Small intestine (tissue), 7 donors: ENCODE measurements around the gene IFI30. TPM values are rescaled to one million over a fixed set of nuclear protein-coding genes. Genes with fewer than 3 reads are reported as not detected.

Source experiments
- DNase-seq, 2 donors: peaks; one replicate each; pipeline versions ENCODE4 v3.0.0 to v3.0.0-alpha.2; 2013
- FAIRE-seq: peaks from 2 replicates; lab custom pipeline; 2012; peaks lifted over from hg19 to GRCh38; lab: Jason Lieb, UNC
- H3K27ac ChIP-seq, 3 donors: one replicate each; pipeline ENCODE4 v1.5.1; 2013; ENCODE audit warnings: low read length in 2 of 3, mild to moderate bottlenecking in 2 of 3, control low read depth in 1 of 3, inconsistent platforms in 1 of 3, low read depth in 1 of 3, moderate library complexity in 1 of 3
- H3K27me3 ChIP-seq, 3 donors: one replicate each; pipeline ENCODE4 v1.6.1; 2013; ENCODE audit warnings: low read length in 3 of 3, inconsistent platforms in 1 of 3; ENCODE audit not compliant: control insufficient read depth in 3 of 3, insufficient read depth in 3 of 3
- H3K36me3 ChIP-seq, 3 donors: one replicate each; pipeline ENCODE4 v1.6.1; 2013; ENCODE audit warnings: low read length in 3 of 3, inconsistent platforms in 1 of 3, low read depth in 1 of 3, mild to moderate bottlenecking in 1 of 3, moderate library complexity in 1 of 3; ENCODE audit not compliant: control insufficient read depth in 3 of 3, insufficient read depth in 2 of 3
- H3K4me1 ChIP-seq, 3 donors: one replicate each; pipeline ENCODE4 v1.6.1; 2013; ENCODE audit warnings: low read length in 2 of 3, inconsistent platforms in 1 of 3, low read depth in 1 of 3, mild to moderate bottlenecking in 1 of 3, moderate library complexity in 1 of 3; ENCODE audit not compliant: control insufficient read depth in 3 of 3, insufficient read depth in 2 of 3
- H3K4me3 ChIP-seq, 3 donors: one replicate each; pipeline ENCODE4 v1.5.1; 2013; ENCODE audit warnings: low read length in 3 of 3, control low read depth in 1 of 3, inconsistent platforms in 1 of 3, low read depth in 1 of 3, mild to moderate bottlenecking in 1 of 3, moderate library complexity in 1 of 3
- H3K9me3 ChIP-seq, 2 donors: one replicate each; pipeline ENCODE4 v1.6.1; 2013; ENCODE audit warnings: low read depth in 1 of 2, low read length in 1 of 2; ENCODE audit not compliant: control insufficient read depth in 2 of 2, insufficient read depth in 1 of 2
- WGBS, 3 donors: extraction: QIAGEN DNeasy Blood & Tissue Kit; methylation state at CpG; one replicate each; pipeline ENCODE4 v1.1.7; 2013; 5-methylcytosine and 5-hydroxymethylcytosine counted together
- polyA plus RNA-seq, 4 donors: library from polyadenylated mRNA; stranded (reverse) in 3 of 4; unstranded in 1 of 4; fragments of 200-250 nt in 3 of 4; fragments of 120-200 nt in 1 of 4; gene quantifications; one replicate each; pipeline versions ENCODE4 v1.2.1 to v1.2.3, GENCODE V29; 2013
- donor health status: healthy with polysubstance abuse.
- donor health status: control.
- donor health status: control.
- donor health status: Bipolar disorder and iron deficiency.
- donor health status: healthy.

Gene IFI30
- polyA plus RNA-seq, 4 donors = 51.9 to 480 (median 135) TPM

DNA sequence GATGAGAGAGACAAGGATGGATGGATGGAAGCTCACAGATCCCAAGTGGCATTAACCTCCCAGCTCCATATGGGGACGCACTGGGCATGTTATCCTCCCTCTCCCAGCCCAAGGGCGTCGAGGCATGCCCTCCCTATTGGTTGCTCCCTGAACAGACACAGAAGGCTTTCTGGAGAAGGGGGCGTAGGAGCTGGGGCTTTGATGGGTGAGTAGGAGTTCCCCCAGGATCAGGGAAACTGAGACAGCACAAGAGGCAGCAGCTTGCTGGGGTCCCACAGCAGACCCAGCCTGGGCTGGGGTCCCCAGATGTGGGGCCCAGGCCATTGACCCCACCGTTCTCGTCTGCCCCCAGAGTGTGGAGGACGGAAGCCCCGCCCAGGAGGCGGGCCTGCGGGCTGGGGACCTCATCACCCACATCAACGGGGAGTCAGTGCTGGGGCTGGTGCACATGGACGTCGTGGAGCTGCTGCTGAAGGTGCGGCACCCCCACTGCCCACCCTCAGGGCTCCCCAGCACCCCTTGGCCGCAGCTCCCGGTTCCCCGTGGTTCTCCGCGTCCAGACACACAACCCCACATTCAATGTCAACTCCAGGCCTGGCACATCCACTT lies 28.1 kb upstream of the IFI30 start:
- DNase-seq (no peak), FAIRE-seq (no peak)
- no peaks in the 10 kb centered on the region for H3K9me3 ChIP-seq
- no peak overlapping the region for H3K4me3 ChIP-seq
- no peaks in the 10 kb centered on the region for H3K4me1 ChIP-seq
- no peaks in the 10 kb centered on the region for H3K27me3 ChIP-seq
- H3K36me3 ChIP-seq = peaks cover 20 to 91% (median 44%) of the 10 kb centered on the region in 3 donors
- WGBS, 3 donors = 94 to 97% (median 96%) methylated on average over 17 to 19 of the region's 19 CpGs
- no peak overlapping the region for H3K27ac ChIP-seq

DNA sequence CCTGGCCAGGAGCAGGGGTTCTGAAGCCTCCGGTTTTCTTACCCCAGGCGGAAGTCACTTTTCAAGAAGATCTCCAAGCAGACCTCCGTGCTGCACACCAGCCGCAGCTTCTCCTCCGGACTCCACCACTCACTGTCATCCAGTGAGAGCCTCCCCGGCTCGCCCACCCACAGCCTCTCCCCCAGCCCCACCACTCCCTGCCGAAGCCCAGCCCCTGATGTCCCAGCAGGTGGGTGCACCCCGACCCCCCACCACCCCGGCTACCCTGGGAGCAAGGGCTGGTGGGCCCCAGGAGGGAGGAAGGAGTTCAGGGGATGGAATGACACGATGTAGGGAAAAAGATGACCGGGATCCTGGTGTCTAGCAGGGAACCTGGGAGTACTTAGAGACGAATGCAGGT lies 26.2 kb upstream of the IFI30 start:
- Histone ChIP-seq H3K4me3 (no peak overlapping the region), H3K27me3 (no peaks in the 10 kb centered on the region), H3K9me3 (no peaks in the 10 kb centered on the region), H3K36me3 (peaks cover 18 to 87% (median 37%) of the 10 kb centered on the region in 3 donors), H3K4me1 (peaks cover 0 to 6% (median 0%) of the 10 kb centered on the region in 3 donors), H3K27ac (no peak overlapping the region)
- DNase-seq = no peak
- FAIRE-seq = no peak
- 91 to 95% (median 91%) methylated on average over 13 of the region's 13 CpGs for WGBS, 3 donors

DNA sequence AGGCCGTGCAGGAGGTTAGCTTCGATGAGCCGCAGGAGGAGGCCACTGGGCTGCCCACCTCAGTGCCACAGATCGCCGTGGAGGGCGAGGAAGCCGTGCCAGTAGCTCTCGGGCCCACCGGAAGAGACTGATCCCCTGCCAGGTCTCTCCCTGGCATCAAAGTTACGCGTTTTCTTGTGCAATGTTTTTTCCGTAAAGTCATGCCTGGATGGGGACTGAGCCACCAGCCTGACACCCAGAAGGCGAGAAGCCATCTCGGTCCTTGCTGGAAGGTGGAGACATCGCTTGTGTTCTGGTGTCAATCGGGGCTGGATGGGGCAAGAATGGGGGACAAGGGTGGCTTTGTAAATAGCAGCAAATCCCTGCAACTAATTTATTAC lies 24.0 kb upstream of the IFI30 start:
- no peak for DNase-seq
- Histone ChIP-seq H3K9me3 (no peaks in the 10 kb centered on the region), H3K4me1 (peaks cover 0 to 14% (median 3%) of the 10 kb centered on the region in 3 donors), H3K36me3 (peaks cover 12 to 67% (median 23%) of the 10 kb centered on the region in 3 donors), H3K27me3 (no peaks in the 10 kb centered on the region), H3K4me3 (no peak overlapping the region), H3K27ac (no peak overlapping the region)
- FAIRE-seq = no peak
- 88 to 90% (median 89%) methylated on average over 11 to 16 of the region's 16 CpGs for WGBS, 3 donors

DNA sequence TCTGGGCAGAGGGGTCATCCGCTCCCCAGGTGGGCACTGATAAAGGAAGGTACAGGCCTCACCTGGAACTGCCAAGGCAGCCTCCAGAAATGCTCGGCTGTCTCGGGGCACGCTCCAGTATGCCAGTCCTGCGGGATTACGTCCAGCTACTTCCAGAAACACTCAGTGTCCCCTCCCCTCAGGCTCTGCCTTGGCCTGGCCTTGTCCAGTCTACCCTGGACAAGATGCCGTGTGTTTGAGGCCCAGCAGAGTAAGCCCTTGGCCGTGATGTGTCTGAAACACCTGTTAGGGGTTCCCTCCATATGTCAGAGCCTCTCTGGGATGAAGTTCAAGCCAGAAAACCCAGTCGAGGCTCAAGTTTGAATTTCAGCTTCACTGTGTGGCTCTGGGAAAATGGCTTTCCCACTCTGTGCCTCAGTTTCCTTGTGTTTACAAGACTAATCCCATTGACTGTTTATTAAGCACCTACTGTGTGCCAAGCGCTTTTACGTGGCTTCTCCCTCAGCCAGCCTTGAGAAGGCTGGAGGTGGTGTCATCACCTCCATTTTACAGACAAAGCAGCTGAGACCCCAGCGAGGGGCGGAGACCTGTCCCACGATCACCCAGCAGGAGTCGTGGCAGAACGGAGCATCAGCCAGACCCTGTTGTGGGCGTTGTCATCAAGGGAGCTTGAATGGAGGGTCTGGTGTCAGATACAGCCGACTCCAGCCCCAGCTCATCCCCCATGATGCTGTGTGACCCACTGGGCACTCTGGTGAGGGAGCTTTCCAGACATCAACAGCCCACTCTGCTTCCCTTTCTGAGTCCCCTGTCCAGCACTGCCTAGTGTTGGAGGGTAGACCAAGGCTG lies 22.6 kb upstream of the IFI30 start:
- peaks cover 0 to 23% (median 3%) of the 10 kb centered on the region in 3 donors for H3K4me1 ChIP-seq
- FAIRE-seq (no peak), DNase-seq (no peak)
- no peaks in the 10 kb centered on the region for H3K9me3 ChIP-seq
- WGBS, 3 donors = 87 to 90% (median 89%) methylated on average over 18 of the region's 18 CpGs
- peaks cover 8 to 62% (median 11%) of the 10 kb centered on the region in 3 donors for H3K36me3 ChIP-seq
- no peak overlapping the region for H3K4me3 ChIP-seq
- H3K27ac ChIP-seq = no peak overlapping the region
- no peaks in the 10 kb centered on the region for H3K27me3 ChIP-seq

DNA sequence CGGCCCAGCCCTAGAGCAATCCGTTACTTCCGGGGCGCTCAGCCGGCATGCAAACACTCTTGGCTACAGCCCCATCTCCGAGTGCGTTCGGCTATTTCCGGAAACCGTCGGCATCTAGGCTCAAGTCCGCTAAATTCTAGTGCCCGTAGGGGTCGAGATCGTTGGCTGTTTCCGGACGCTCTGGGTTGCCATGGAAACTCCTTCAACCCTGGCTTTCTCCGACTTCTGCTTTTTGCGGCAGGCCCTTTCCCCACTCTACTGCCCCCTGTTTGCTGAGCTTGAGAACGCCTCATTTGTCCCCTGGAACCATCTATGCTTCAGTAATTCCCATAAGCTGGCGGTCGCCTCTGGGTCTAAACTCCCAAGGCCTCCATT lies 21.2 kb upstream of the IFI30 start:
- peaks cover 3 to 63% (median 5%) of the 10 kb centered on the region in 3 donors for H3K36me3 ChIP-seq
- peaks cover 0 to 38% (median 11%) of the 10 kb centered on the region in 3 donors for H3K4me1 ChIP-seq
- H3K4me3 ChIP-seq = peak overlapping the region; percentile 51 to 64 (median 60)
- no peak for FAIRE-seq
- H3K9me3 ChIP-seq = no peaks in the 10 kb centered on the region
- 0% methylated on average over 22 of the region's 22 CpGs for WGBS, 3 donors
- no peaks in the 10 kb centered on the region for H3K27me3 ChIP-seq
- peak; percentile 97 to 98 for DNase-seq
- peak overlapping the region; percentile 85 to 97 (median 87) for H3K27ac ChIP-seq

DNA sequence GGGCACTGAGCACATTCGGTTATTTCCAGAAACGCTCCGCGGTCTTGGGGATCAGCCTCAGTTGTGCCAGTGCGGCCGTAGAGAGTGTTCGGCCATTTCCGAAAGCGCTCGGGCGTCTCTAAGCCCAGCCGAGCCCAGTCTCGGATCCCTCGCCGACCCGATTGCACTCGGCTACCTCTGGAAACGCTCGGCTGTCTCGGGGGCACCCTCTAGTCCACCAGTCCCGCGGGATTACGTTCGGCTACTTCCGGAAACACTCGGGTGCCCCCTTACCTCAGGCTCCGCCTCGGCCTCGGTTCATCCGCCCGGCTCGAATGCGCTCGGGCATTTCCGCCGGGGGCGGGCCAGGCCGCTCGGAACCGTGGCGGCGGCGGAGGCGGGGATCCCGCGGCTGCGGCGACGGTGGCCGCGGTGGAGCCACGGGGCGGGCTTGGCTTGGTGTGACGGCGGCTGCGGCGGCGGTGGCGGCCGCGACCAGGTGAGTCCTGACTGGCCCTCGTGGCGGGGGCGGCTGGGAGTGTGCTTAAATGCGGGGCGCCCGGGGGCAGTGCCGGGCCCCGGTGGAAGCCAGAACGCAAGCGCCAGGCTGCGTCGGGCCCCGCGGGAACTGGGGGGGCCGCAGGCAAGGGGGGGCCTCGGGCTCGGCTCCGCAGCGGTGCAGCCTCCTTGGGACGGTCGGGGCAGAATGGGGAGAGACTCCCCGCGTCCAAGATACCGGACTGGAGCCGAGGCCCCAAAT lies 20.6 kb upstream of the IFI30 start, which contains the start of gene PIK3R2:
TSS of gene PIK3R2 (plus strand) at position 347 of the 739 bp plus-strand sequence. CDS start 2,717 bp downstream, outside the sequence.
- peaks cover 0 to 65% (median 5%) of the 10 kb centered on the region in 3 donors for H3K36me3 ChIP-seq
- H3K4me3 ChIP-seq = peak within 1 kb of the TSS; percentile 64 to 98 (median 74)
- H3K27ac ChIP-seq = peak within 1 kb of the TSS; percentile 85 to 97 (median 89)
- 0 to 1% (median 1%) methylated on average over 50 to 86 of the region's 86 CpGs for WGBS, 3 donors
- DNase-seq (peak; percentile 99 to 100), FAIRE-seq (no peak)
- H3K27me3 ChIP-seq = no peaks in the 10 kb centered on the region
- H3K4me1 ChIP-seq = peaks cover 0 to 43% (median 12%) of the 10 kb centered on the region in 3 donors
- no peaks in the 10 kb centered on the region for H3K9me3 ChIP-seq

DNA sequence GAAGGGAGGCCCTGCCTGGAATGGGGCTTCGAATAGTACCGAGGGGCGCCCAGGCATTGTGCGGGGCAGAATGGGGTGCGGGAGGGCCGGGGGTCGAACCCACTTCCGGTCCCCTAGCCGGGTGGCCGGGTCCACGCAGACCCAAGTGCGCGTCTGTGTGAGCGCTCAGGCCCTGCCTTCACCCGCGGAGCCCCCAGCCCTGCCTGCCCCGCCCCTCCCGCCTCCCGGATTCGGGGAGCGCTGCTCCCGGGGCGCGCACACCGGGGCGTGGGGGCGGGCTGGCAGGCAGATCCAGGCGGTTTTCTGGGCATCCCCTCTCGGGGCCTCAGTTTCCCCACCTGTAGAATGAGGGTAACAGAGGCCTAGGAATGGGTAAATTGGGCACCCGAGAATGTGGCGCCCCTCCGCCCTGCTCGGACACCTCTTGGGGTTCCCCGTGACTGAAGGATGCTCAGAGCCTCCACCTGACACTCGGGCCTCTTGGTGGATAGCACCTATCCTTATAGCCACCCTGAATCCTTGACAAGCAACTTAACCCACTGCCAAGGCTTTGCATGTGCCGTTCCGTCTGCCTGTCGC lies 20.0 kb upstream of the IFI30 start:
- no peaks in the 10 kb centered on the region for H3K27me3 ChIP-seq
- peaks cover 0 to 66% (median 3%) of the 10 kb centered on the region in 3 donors for H3K36me3 ChIP-seq
- FAIRE-seq (no peak), DNase-seq (no peak)
- 2 to 4% (median 3%) methylated on average over 24 to 38 of the region's 38 CpGs for WGBS, 3 donors
- H3K4me1 ChIP-seq = peaks cover 0 to 44% (median 12%) of the 10 kb centered on the region in 3 donors
- no peaks in the 10 kb centered on the region for H3K9me3 ChIP-seq
- peak overlapping the region; percentile 63 to 97 (median 89) for H3K27ac ChIP-seq
- peak overlapping the region; percentile 64 to 98 (median 74) for H3K4me3 ChIP-seq
